Stimulated activated CD4-positive, alpha-beta T cell treated with anti-CD3 and anti-CD28 coated beads, Interleukin-4, amount 100 ng/mL, for 4 hours (primary cell): ENCODE data around the gene ARHGEF26.

ENCODE experiments used
- DNase-seq, 2 experiments: peaks; one replicate each; pipeline ENCODE4 v3.0.0-alpha.2; 2020

The ARHGEF26 gene

DNA sequence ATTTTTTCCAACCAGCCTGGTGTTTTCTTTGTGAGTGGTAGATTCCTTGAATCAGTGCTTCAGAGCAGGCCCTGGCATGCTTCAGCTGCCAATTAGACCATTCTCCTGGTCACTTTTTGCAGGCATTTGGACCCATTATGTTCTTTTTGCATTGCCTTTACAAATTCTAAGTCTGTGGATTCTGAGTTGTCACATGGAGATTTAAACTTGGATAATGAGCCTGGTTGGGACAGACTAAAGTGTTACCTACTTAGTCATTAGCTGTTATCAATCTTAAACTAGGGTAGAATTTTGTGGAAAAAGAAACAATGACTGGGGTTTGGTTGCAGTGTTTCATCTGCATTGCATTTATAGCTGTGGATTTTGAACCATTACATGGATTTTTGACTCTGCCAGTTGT lies 40.6 kb downstream of the ARHGEF26 start:
- DNase-seq, result no peak

GRCh38 chr3:154164387-154164786 lies 43.2 kb downstream of the ARHGEF26 start:
- no peak for DNase-seq

- no peak for DNase-seq
Observed at GRCh38 chr3:154168998-154169795, 48.0 kb downstream of the ARHGEF26 start.

- no peak for DNase-seq
Observed at GRCh38 chr3:154169796-154170110, 48.6 kb downstream of the ARHGEF26 start.

DNA sequence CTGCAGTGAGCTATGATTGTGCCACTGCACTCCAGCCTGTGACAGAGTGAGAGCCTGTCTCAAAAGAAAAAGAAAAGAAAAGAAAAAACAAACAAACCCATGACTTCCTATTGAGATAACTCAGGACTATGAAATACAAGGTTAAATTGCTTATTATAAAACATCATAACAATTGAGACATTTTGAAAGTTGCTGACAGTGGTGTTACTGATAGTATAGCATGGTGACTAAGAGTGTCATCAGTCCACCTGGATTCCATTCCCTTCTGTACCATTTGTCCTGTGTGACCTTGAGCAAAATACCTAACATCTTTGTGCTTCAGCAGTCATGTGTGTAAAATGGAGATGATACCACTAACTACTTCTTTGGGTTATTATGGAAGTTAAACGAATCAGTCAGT lies 49.1 kb downstream of the ARHGEF26 start:
- no peak for DNase-seq

GRCh38 chr3:154175041-154175440 lies 53.9 kb downstream of the ARHGEF26 start:
- no peak for DNase-seq

GRCh38 chr3:154176036-154176435 lies 54.8 kb downstream of the ARHGEF26 start:
- no peak for DNase-seq

DNA sequence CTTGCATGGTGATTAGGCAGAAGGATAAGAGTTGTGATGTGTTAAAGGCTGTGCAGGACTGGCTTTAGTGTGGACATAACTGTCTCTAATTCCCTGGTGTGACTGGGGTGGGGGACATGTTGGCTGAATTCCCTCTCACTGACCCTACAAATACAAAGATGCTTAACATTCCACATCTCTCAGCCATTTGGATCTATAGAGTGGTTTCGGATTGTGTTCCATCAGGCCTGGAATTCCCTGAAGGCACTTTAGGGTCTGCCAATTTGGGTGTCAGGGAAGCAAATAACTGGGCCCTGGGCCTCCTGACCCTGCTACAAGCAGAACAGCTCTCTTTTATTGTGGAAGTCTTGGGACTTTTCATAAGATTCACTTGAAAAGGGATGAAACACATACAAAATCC lies 56.2 kb downstream of the ARHGEF26 start:
- DNase-seq, result no peak

DNA sequence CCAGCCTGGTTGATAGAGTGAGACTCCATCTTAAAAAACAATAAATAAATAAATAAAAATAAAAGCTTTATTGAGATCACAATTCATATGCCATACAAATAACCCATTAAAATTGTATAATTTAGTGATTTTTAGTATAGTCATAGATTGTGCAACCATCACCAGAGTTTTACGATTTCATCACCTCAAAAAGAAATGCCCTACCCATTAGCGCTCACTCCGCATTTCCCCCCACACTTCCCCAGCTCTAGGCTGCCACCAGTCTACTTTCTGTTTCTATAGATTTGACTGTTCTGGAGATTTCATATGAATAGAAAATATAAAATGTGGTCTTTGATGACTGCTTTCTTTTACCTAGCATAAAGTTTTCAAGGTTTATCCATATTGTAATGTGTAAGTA lies 57.0 kb downstream of the ARHGEF26 start:
- DNase-seq, result no peak

DNA sequence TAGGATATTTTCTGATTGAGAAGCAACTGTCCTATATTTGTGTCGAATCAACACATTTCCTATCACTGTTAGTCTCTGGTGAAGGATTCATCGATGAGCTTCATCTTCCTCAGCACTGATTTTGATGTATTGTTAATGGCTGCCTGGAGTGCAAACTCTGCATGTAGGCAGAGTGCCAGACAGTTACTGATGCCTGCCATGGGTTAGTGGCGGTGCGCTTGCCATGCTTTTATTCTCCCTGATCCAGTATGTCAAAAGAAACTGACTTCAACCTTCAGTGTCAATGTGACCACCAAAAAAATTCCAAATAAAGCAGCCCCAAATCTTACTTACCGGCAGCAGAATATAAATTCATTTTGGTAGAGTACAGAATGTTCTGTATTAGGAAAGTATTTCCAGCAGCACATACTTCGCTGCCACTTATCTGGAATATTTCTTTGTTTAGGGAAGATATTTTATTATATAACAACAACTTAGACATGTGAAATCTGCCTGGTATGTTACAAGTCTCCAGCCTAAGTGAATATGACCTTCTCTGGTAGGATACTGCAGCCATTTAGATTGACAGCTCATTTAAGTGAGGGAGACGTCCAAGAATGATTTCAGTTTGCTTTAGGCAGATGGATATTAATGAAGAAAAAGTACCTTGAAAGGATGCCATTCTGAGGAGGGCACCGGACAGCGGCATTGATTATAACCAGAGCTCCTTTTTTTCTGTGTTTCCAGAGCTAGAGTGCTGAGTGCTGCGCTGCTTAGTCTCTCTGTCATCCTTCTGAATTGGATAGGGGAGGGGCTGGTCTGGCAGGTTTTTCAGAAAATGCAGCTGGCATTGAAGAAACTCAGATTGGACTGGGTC lies 59.9 kb downstream of the ARHGEF26 start:
- DNase-seq, result no peak

DNA sequence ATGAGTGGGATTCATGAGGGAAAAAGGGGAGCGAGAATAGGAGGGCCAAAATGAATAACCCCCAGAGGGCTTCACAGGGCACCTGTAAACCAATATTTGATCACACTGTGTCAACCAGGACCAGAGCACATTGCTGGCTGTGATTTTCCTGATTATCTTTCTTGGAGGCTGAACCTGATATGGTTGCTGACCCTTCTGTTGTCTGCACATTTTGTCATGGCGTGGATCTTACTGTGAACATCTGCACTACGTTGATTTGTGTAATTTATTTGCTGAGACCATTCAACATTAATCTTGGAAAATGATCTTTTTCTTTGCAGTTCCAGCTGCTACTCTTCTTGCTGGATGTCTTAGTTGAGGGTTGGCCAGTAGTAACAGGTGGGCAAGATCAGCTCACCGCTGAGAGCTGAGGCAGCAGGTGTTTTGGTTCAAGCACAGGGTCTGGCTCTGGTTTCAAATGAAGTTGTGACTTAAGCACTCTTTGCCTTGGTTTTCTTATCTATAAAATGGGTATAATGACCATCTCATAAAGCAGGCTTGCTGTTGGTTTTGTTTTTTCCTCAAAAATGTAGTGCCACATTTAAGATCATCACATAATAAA lies 61.2 kb downstream of the ARHGEF26 start:
- no peak for DNase-seq

- no peak for DNase-seq
Observed at GRCh38 chr3:154182975-154183374, 61.8 kb downstream of the ARHGEF26 start.

DNA sequence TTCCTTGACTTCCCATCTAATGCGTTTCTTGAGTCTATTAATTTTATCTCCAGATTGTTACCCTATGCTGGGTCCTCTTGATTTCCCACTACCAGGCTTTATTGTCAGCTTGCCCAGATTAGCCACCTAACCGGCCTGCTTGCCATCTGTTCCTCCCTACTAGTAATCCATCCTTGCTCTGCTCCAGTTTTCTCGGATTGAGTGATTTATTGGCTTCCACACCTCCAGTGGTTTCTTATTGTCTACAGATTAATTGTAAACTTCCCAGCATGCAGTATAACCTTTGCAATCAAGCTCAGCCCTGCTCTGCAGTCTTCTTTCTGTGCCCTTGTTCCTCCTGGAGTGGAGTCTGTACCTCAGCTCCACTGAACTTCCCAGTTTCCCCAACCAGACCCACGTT lies 63.4 kb downstream of the ARHGEF26 start:
- no peak for DNase-seq

DNA sequence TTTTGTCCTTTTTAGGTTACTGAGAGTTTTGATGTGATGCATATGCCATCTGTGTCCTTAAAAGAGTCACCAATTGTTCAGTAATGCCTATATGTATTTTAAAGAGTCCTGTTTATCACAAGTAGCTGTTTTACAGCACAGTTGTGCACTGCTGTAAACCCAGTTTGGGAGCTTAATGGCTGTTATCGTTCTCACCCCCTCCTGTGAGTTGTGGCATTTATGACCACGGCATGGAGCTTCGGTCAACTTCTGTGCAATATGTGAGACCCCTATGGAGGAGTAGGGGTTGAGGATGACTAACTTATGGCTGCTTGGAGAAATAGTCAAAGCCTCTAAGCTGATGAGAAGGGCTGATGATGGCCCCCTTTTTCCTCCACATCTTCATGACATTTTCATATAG lies 67.2 kb downstream of the ARHGEF26 start:
- no peak for DNase-seq

- DNase-seq, result no peak
Observed at GRCh38 chr3:154188846-154189245, 67.7 kb downstream of the ARHGEF26 start.

DNA sequence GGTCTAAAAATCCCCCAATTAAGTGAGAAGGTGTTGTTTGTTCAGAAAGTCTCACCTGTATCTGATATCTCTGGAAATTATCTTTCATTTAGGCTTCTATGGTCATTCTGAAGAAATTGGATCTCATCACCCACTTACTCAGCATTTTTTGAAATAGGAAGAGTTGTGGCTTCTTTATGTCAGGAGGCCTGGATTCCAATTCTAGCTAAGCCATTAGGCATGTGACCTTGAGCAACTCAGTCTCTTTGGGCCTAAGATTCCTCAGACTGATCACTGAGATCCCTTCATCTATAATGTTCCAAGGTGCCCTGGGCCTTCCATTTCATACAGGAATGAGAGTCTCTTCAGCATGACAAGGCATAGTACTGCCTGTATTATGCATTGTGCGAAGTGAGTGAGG lies 70.3 kb downstream of the ARHGEF26 start:
- no peak for DNase-seq

GRCh38 chr3:154192225-154192624 lies 71.0 kb downstream of the ARHGEF26 start:
- DNase-seq, result no peak

- no peak for DNase-seq
Observed at GRCh38 chr3:154193000-154193615, 71.9 kb downstream of the ARHGEF26 start.

DNA sequence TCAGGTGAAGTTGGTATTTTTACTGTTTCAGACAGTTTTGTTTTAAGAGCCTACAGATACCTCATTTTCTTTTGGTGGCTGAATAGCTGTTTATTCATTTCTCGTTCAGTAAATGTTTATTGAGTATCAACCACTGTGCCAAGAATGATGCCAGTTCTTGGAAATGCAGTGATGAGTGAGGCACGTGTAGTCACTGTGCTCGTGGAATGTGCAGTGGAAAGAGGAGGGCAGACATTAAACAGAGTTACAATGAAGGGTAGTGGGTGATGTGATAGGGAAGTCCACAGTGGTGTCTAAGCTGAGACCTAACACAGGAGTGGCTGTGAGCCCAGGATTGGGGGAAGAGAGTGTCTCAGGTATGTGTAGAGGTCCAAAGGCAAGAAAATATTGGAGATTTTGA lies 73.7 kb downstream of the ARHGEF26 start:
- DNase-seq, result no peak

DNA sequence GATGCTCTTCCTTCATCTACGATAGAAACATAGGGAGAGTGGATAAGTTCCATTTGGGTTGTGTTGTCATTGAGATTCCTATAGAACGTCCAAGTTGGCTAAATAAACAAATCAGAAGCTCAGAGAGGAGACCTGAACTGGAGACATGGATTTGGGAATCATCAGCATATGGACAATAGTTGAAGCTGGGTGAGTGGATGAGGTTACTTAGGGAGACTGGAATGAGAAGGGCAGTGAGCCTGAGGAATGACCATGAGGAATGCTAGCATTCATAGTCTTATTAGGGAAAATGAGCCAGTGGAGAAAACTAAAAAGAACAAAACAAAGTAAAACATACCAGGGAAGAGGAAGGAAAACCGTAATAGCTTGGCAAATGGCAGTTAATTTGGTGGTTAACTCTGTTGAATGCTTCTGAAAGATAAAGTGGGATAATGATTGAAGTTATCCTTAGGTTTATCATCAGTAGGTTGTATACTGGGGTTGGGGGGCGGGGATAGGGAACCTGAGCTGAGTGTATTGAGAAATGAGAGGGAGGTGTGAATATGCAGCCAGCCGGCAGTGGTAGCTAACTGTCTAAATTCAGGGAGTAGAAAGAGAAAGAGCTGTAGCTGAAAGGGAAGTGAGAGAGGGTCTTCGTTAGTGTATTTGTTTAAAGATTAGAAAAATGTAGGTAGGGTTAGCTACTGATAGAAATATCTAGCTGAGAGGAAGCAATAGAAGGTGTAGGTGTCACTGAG lies 74.6 kb downstream of the ARHGEF26 start:
- no peak for DNase-seq

GRCh38 chr3:154197751-154198150 lies 76.6 kb downstream of the ARHGEF26 start:
- DNase-seq, result no peak

GRCh38 chr3:154209499-154209898 lies 88.3 kb downstream of the ARHGEF26 start:
- no peak for DNase-seq

DNA sequence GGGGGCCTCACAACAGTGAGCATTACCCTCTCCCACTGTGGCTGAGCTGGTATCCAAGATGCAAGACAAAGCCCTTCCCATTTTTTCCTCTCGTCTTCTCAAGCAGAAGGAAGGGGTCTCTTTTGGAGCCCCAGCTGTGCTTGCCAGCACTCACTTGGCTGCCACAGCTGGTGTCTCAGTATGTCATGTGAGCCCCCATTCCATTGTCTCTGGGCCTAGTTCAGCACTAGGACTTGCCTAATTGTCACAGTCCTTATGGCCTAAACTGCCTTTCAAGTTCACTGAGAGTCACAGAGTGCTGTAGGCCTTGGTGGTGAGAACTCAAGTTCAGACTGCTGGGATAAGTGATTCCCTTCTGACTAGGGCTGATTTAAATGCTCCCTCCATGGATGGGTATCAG lies 89.8 kb downstream of the ARHGEF26 start:
- DNase-seq, result no peak
